HG03196 (cell line): ENCODE measurements around the gene CDCA3.

Experiments used
- ATAC-seq: cut with Tn5 transposase; IDR thresholded peaks from one replicate; pipeline ENCODE4 v1.9.1; 2021; ENCODE audit not compliant: unreplicated experiment

CDCA3 gene

GRCh38 chr12:6855322-6855721 is 4.2 kb upstream of the CDCA3 start:
- no peak for ATAC-seq

GRCh38 chr12:6854036-6854435 is 3.0 kb upstream of the CDCA3 start:
- ATAC-seq = no peak

GRCh38 chr12:6853626-6854025 is 2.5 kb upstream of the CDCA3 start:
- ATAC-seq = no peak

- ATAC-seq = no peak
These were observed 1.7 kb upstream of the CDCA3 start for GRCh38 chr12:6852651-6853354.

- peak; percentile 77 for ATAC-seq
These were observed 1.0 kb upstream of the CDCA3 start, which contains the start of gene USP5 for GRCh38 chr12:6851921-6852650. Gene USP5, plus strand, starts transcription at chr12:6852150. Its CDS starts 30 bp downstream, at chr12:6852180.

GRCh38 chr12:6850796-6851152 is 312 bp downstream of the CDCA3 start:
- ATAC-seq = no peak

- no peak for ATAC-seq
These were observed 1.0 kb downstream of the CDCA3 start for GRCh38 chr12:6849976-6850560.

GRCh38 chr12:6849427-6849826 is 1.7 kb downstream of the CDCA3 start:
- ATAC-seq = no peak

- no peak for ATAC-seq
These were observed 3.4 kb downstream of the CDCA3 start for GRCh38 chr12:6847676-6848075.

- ATAC-seq = no peak
These were observed 4.7 kb downstream of the CDCA3 start for GRCh38 chr12:6846316-6846869.

- ATAC-seq = no peak
These were observed 5.7 kb downstream of the CDCA3 start for GRCh38 chr12:6845395-6845794.

GRCh38 chr12:6843118-6843902 is 7.8 kb downstream of the CDCA3 start:
- ATAC-seq = no peak

GRCh38 chr12:6842075-6842474 is 9.0 kb downstream of the CDCA3 start:
- no peak for ATAC-seq

GRCh38 chr12:6840761-6841515 is 10.1 kb downstream of the CDCA3 start, which contains the start of gene GNB3:
Gene GNB3, plus strand, starts transcription at chr12:6840925. Its CDS starts 363 bp downstream, at chr12:6841288.
- no peak for ATAC-seq

- ATAC-seq = no peak
These were observed 10.8 kb downstream of the CDCA3 start for GRCh38 chr12:6840330-6840729.

GRCh38 chr12:6839482-6840201 is 11.4 kb downstream of the CDCA3 start:
- ATAC-seq = peak; percentile 68

GRCh38 chr12:6838854-6839253 is 12.2 kb downstream of the CDCA3 start:
- ATAC-seq = no peak

- no peak for ATAC-seq
These were observed 13.6 kb downstream of the CDCA3 start for GRCh38 chr12:6837370-6838060.

GRCh38 chr12:6836851-6837250 is 14.2 kb downstream of the CDCA3 start:
- no peak for ATAC-seq
